Measurements from ENCODE around the gene SEMA4D.

DNA sequence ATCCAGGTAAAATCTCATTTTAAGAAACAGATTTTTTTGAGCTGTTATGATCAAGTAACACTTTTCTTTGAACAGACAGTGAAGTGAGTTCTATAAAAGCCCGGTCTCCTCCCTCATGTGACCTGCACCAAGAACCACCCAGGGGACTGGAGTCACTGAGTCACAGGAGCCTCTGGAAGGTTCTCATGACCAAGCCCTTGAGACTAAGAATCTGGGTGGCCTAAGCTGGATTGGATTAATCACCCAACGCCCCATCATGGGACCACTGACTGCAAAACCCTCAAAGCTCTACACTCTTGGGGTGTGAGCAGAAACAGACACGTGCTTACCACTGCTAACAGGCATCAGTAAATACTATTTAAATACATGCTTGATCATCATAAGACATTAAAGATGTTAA, 131.2 kb downstream of the SEMA4D start:
- TF ChIP-seq, protein P1, sequence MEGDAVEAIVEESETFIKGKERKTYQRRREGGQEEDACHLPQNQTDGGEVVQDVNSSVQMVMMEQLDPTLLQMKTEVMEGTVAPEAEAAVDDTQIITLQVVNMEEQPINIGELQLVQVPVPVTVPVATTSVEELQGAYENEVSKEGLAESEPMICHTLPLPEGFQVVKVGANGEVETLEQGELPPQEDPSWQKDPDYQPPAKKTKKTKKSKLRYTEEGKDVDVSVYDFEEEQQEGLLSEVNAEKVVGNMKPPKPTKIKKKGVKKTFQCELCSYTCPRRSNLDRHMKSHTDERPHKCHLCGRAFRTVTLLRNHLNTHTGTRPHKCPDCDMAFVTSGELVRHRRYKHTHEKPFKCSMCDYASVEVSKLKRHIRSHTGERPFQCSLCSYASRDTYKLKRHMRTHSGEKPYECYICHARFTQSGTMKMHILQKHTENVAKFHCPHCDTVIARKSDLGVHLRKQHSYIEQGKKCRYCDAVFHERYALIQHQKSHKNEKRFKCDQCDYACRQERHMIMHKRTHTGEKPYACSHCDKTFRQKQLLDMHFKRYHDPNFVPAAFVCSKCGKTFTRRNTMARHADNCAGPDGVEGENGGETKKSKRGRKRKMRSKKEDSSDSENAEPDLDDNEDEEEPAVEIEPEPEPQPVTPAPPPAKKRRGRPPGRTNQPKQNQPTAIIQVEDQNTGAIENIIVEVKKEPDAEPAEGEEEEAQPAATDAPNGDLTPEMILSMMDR (IDR thresholded peaks at IDR 0.05; ENCODE audit: low read depth, low read length): no peak
- no peak for TF ChIP-seq EZH2phosphoT487 (IDR thresholded peaks at IDR 0.05; ENCODE audit: low read depth)
